HCT116 (cell line): ENCODE results near the gene SLFN12L. TPM values are rescaled to one million over a fixed set of nuclear protein-coding genes. Genes with fewer than 3 reads are reported as not detected.

Experiments used
- ATAC-seq: fragments of 200-7000 bp; cut with Tn5 transposase; 2 replicates; pipeline ENCODE4 v1.9.1; 2020; ENCODE audit warnings: mild to moderate bottlenecking, moderate library complexity
- BruUV-seq: library from RNA; stranded (reverse); fragments of 400-500 nt; replicated peaks from 2 replicates; lab custom pipeline; 2021; lab: Mats Ljungman, UMichigan
- CTCF ChIA-PET: fragments of 300-600 bp; sonication (Branson Sonifier 250); formaldehyde crosslinking; loops from one replicate; lab custom pipeline; 2021; ENCODE audit warnings: antibody characterized with exemption; lab: Charles Lee
- POLR2A ChIA-PET: fragments of 300-600, 350-600 bp; sonication (Branson Sonifier 250); formaldehyde crosslinking; loops from one replicate; lab custom pipeline; 2021; ENCODE audit warnings: antibody characterized with exemption; lab: Charles Lee
- RAD21 ChIA-PET, 2 experiments: fragments of 300-600 bp; sonication (Branson Sonifier 250); formaldehyde crosslinking; loops; one replicate each; lab custom pipeline; 2023; ENCODE audit warnings: low total read pairs in 2 of 2; ENCODE audit not compliant: uncharacterized antibody in 2 of 2, unreplicated experiment in 2 of 2, low non-redundant PET in 1 of 2; lab: Charles Lee
- DNase-seq: peaks from one replicate; pipeline ENCODE4 v3.0.0-alpha.2; 2010; ENCODE audit warnings: low read depth, low spot score
- H2AFZ ChIP-seq: fragments of 200-600 bp; shearing (Covaris generic), sonication (generic); 2 replicates; pipeline ENCODE4 v1.6.1; 2017; ENCODE audit warnings: low read depth, mixed run types, mixed read lengths, antibody characterized with exemption, low read length; ENCODE audit not compliant: poor library complexity, severe bottlenecking
- H3K27ac ChIP-seq: 2 replicates; pipeline ENCODE4 v1.5.1; 2012; ENCODE audit warnings: low read depth, low read length
- H3K27me3 ChIP-seq: fragments of 200-600 bp; sonication (generic); 2 replicates; pipeline ENCODE4 v1.6.1; 2016; ENCODE audit warnings: mixed run types, low read length, mixed read lengths; ENCODE audit not compliant: insufficient read depth
- H3K36me3 ChIP-seq, 2 experiments: fragments of 200-500 bp in 1 of 2; fragments of 200-600 bp in 1 of 2; sonication (Bioruptor generic) in 1 of 2; sonication (generic) in 1 of 2; 2 replicates each; pipeline versions ENCODE4 v1.5.1 to v1.6.1; 2014 to 2016; ENCODE audit warnings: low read length in 2 of 2, inconsistent platforms in 1 of 2, mixed read lengths in 1 of 2, mixed run types in 1 of 2; ENCODE audit not compliant: insufficient read depth in 2 of 2, control insufficient read depth in 1 of 2
- H3K4me1 ChIP-seq, 2 experiments: fragments of 200-600 bp in 1 of 2; sonication (generic) in 1 of 2; 2 replicates each; pipeline versions ENCODE4 v1.5.1 to v1.6.1; 2012 to 2017; ENCODE audit warnings: low read length in 2 of 2, inconsistent platforms in 1 of 2, mild to moderate bottlenecking in 1 of 2, mixed read lengths in 1 of 2, mixed run types in 1 of 2, moderate library complexity in 1 of 2; ENCODE audit not compliant: insufficient read depth in 2 of 2, control insufficient read depth in 1 of 2
- H3K4me2 ChIP-seq: fragments of 200-600 bp; sonication (generic); 2 replicates; pipeline ENCODE4 v1.6.1; 2017; ENCODE audit warnings: mixed run types, low read length, mixed read lengths
- H3K4me3 ChIP-seq, 2 experiments: fragments of 200-600 bp in 1 of 2; sonication (generic) in 1 of 2; replicated peaks in 1 of 2; 2 replicates each; pipeline ENCODE4 v1.5.1; 2011 to 2016; ENCODE audit warnings: low read length in 2 of 2, control low read depth in 1 of 2, low read depth in 1 of 2, mild to moderate bottlenecking in 1 of 2, mixed read lengths in 1 of 2, mixed run types in 1 of 2
- H3K79me2 ChIP-seq: fragments of 200-600 bp; sonication (generic); 2 replicates; pipeline ENCODE4 v1.6.1; 2017; ENCODE audit warnings: mild to moderate bottlenecking, mixed run types, low read length, moderate library complexity, mixed read lengths; ENCODE audit not compliant: insufficient read depth
- H3K9ac ChIP-seq: fragments of 200-600 bp; sonication (generic); 2 replicates; pipeline ENCODE4 v1.6.1; 2016; ENCODE audit warnings: low read length, mixed read lengths
- H3K9me2 ChIP-seq: fragments of 200-600 bp; sonication (generic), shearing (Covaris generic); 2 replicates; pipeline ENCODE4 v1.6.1; 2017; ENCODE audit warnings: mixed run types, mild to moderate bottlenecking, moderate library complexity; ENCODE audit not compliant: insufficient read depth
- H3K9me3 ChIP-seq, 2 experiments: fragments of 200-500 bp in 1 of 2; fragments of 200-600 bp in 1 of 2; sonication (Bioruptor generic) in 1 of 2; sonication (generic) in 1 of 2; 2 replicates each; pipeline ENCODE4 v1.6.1; 2014 to 2017; ENCODE audit warnings: low read length in 2 of 2, mixed read lengths in 2 of 2, inconsistent platforms in 1 of 2, low read depth in 1 of 2, mild to moderate bottlenecking in 1 of 2, mixed run types in 1 of 2, moderate library complexity in 1 of 2; ENCODE audit not compliant: control insufficient read depth in 1 of 2, insufficient read depth in 1 of 2
- H4K20me1 ChIP-seq: fragments of 200-600 bp; sonication (generic), shearing (Covaris generic); 2 replicates; pipeline ENCODE4 v1.6.1; 2017; ENCODE audit warnings: mixed run types, mild to moderate bottlenecking, moderate library complexity; ENCODE audit not compliant: insufficient read depth
- CBX3 ChIP-seq: IDR thresholded peaks from 2 replicates; pipeline ENCODE4 v1.6.1; 2012; ENCODE audit warnings: low read depth
- CEBPB ChIP-seq: IDR thresholded peaks from 2 replicates; pipeline ENCODE4 v1.6.1; 2012; ENCODE audit warnings: low read depth
- EGR1 ChIP-seq: IDR thresholded peaks from 2 replicates; pipeline ENCODE4 v1.6.1; 2012; ENCODE audit warnings: low read depth
- ELF1 ChIP-seq: IDR thresholded peaks from 2 replicates; pipeline ENCODE4 v1.6.1; 2012; ENCODE audit warnings: low read depth, borderline replicate concordance
- FOSL1 ChIP-seq: IDR thresholded peaks from 2 replicates; pipeline ENCODE4 v1.6.1; 2012; ENCODE audit warnings: low read depth
- JUND ChIP-seq: IDR thresholded peaks from 2 replicates; pipeline ENCODE4 v1.6.1; 2012
- POLR2A ChIP-seq: IDR thresholded peaks from 2 replicates; pipeline ENCODE4 v1.7.0; 2011; ENCODE audit warnings: borderline replicate concordance; ENCODE audit not compliant: insufficient read depth, insufficient read length; ENCODE audit errors: extremely low read depth
- POLR2AphosphoS5 ChIP-seq: IDR thresholded peaks from 2 replicates; pipeline ENCODE4 v1.6.1; 2011; ENCODE audit warnings: mild to moderate bottlenecking, low read depth, low read length, moderate library complexity
- RAD21 ChIP-seq: IDR thresholded peaks from 2 replicates; pipeline ENCODE4 v1.6.1; 2012; ENCODE audit warnings: low read depth, mild to moderate bottlenecking
- SIN3A ChIP-seq: IDR thresholded peaks from 2 replicates; pipeline ENCODE4 v1.6.1; 2012; ENCODE audit warnings: low read depth
- SP1 ChIP-seq: IDR thresholded peaks from 2 replicates; pipeline ENCODE4 v1.6.1; 2012; ENCODE audit warnings: low read depth
- TCF7L2 ChIP-seq: IDR thresholded peaks from 2 replicates; pipeline ENCODE4 v1.7.0; 2011; ENCODE audit warnings: borderline replicate concordance, inconsistent platforms; ENCODE audit not compliant: insufficient read depth, insufficient read length; ENCODE audit errors: extremely low read depth
- YY1 ChIP-seq: IDR thresholded peaks from 2 replicates; pipeline ENCODE4 v1.6.1; 2011; ENCODE audit warnings: low read length, low read depth, moderate library complexity, mild to moderate bottlenecking; ENCODE audit not compliant: insufficient replicate concordance; ENCODE audit errors: extremely low read depth
- ZFX ChIP-seq: fragments of 450-650 bp; IDR thresholded peaks from 2 replicates; pipeline ENCODE4 v1.6.1; 2017
- intact Hi-C: fragments of 100-400 bp; cut with micrococcal nuclease; formaldehyde crosslinking; loops from 2 replicates; pipeline ENCODE4 v1.10.0; 2022
- total RNA-seq: library from RNA; stranded (reverse); gene quantifications from one replicate; pipeline ENCODE4 v1.2.1, GENCODE V29; 2021; ENCODE audit not compliant: unreplicated experiment
- TF ChIP-seq, protein P1 (sequence below), 3 experiments: fragments of 200-600 bp in 1 of 3; sonication (generic) in 1 of 3; IDR thresholded peaks in 2 of 3; conservative IDR thresholded peaks in 1 of 3; 2 replicates each; pipeline ENCODE4 v1.5.1; 2012 to 2017; ENCODE audit warnings: low read depth in 2 of 3, low read length in 2 of 3, antibody characterized with exemption in 1 of 3, borderline replicate concordance in 1 of 3, control low read depth in 1 of 3, mild to moderate bottlenecking in 1 of 3, mixed read lengths in 1 of 3, mixed run types in 1 of 3, moderate library complexity in 1 of 3; ENCODE audit not compliant: insufficient read depth in 1 of 3
- TF ChIP-seq, protein P2 (sequence below): IDR thresholded peaks from 2 replicates; pipeline ENCODE4 v1.6.1; 2012; ENCODE audit warnings: low read depth
- TF ChIP-seq, protein P3 (sequence below): IDR thresholded peaks from 2 replicates; pipeline ENCODE4 v1.6.1; 2012
- TF ChIP-seq, protein P4 (sequence below): IDR thresholded peaks from 2 replicates; pipeline ENCODE4 v1.6.1; 2012

The SLFN12L gene
- total RNA-seq, 1 experiment from 2014 or later: 0.17 TPM

DNA sequence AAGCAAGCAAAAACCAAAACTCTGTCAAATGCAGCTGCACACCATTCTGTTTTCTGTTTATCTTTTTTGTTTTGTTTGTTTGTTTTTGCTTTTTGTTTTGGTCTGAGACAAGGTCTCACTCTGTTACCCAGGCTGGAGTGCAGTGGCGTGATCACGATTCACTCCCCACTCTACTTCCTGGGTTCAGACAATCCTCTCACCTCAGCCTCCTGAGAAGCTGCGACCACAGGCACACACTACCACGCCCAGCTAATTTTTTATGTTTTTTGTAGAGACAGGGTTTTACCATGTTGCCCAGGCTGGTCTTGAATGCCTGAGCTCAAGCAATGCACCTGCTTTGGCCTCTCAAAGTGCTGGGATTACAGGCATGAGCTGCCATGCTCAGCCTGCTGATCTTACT is 69.7 kb downstream of the SLFN12L start:
- no peaks in the 10 kb centered on the region for H3K4me1 ChIP-seq
- intact Hi-C loops: no loop called here
- ATAC-seq: no peak
- H3K79me2 ChIP-seq: no peaks in the 10 kb centered on the region
- no peaks in the 10 kb centered on the region for H3K9me2 ChIP-seq
- RAD21 ChIA-PET: no interaction called here
- H3K4me3 ChIP-seq: no peak overlapping the region
- TF ChIP-seq SIN3A (no peak), CBX3 (no peak), CEBPB (no peak), POLR2AphosphoS5 (no peak), JUND (no peak), ELF1 (no peak), RAD21 (no peak), SP1 (no peak), EGR1 (no peak), YY1 (no peak), TCF7L2 (no peak), FOSL1 (no peak), ZFX (no peak), POLR2A (no peak)
- TF ChIP-seq, protein P1, sequence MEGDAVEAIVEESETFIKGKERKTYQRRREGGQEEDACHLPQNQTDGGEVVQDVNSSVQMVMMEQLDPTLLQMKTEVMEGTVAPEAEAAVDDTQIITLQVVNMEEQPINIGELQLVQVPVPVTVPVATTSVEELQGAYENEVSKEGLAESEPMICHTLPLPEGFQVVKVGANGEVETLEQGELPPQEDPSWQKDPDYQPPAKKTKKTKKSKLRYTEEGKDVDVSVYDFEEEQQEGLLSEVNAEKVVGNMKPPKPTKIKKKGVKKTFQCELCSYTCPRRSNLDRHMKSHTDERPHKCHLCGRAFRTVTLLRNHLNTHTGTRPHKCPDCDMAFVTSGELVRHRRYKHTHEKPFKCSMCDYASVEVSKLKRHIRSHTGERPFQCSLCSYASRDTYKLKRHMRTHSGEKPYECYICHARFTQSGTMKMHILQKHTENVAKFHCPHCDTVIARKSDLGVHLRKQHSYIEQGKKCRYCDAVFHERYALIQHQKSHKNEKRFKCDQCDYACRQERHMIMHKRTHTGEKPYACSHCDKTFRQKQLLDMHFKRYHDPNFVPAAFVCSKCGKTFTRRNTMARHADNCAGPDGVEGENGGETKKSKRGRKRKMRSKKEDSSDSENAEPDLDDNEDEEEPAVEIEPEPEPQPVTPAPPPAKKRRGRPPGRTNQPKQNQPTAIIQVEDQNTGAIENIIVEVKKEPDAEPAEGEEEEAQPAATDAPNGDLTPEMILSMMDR (IDR thresholded peaks at IDR 0.05 in 2 of 3, conservative IDR thresholded peaks at IDR 0.05 in 1 of 3; ENCODE audit: borderline replicate concordance in 1 of 3, insufficient read depth in 1 of 3, low read depth in 2 of 3, low read length in 2 of 3): no peak
- TF ChIP-seq, protein P2, sequence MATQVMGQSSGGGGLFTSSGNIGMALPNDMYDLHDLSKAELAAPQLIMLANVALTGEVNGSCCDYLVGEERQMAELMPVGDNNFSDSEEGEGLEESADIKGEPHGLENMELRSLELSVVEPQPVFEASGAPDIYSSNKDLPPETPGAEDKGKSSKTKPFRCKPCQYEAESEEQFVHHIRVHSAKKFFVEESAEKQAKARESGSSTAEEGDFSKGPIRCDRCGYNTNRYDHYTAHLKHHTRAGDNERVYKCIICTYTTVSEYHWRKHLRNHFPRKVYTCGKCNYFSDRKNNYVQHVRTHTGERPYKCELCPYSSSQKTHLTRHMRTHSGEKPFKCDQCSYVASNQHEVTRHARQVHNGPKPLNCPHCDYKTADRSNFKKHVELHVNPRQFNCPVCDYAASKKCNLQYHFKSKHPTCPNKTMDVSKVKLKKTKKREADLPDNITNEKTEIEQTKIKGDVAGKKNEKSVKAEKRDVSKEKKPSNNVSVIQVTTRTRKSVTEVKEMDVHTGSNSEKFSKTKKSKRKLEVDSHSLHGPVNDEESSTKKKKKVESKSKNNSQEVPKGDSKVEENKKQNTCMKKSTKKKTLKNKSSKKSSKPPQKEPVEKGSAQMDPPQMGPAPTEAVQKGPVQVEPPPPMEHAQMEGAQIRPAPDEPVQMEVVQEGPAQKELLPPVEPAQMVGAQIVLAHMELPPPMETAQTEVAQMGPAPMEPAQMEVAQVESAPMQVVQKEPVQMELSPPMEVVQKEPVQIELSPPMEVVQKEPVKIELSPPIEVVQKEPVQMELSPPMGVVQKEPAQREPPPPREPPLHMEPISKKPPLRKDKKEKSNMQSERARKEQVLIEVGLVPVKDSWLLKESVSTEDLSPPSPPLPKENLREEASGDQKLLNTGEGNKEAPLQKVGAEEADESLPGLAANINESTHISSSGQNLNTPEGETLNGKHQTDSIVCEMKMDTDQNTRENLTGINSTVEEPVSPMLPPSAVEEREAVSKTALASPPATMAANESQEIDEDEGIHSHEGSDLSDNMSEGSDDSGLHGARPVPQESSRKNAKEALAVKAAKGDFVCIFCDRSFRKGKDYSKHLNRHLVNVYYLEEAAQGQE: no peak
- TF ChIP-seq, protein P3, sequence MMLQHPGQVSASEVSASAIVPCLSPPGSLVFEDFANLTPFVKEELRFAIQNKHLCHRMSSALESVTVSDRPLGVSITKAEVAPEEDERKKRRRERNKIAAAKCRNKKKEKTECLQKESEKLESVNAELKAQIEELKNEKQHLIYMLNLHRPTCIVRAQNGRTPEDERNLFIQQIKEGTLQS: no peak
- TF ChIP-seq, protein P4, sequence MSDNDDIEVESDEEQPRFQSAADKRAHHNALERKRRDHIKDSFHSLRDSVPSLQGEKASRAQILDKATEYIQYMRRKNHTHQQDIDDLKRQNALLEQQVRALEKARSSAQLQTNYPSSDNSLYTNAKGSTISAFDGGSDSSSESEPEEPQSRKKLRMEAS: no peak
- no peak overlapping the region for H3K9ac ChIP-seq
- H3K36me3 ChIP-seq: no peaks in the 10 kb centered on the region
- H4K20me1 ChIP-seq: no peaks in the 10 kb centered on the region
- no peak overlapping the region for H3K4me2 ChIP-seq
- no peak overlapping the region for H3K27ac ChIP-seq
- peaks cover 32% of the 10 kb centered on the region for H3K27me3 ChIP-seq
- no peaks in the 10 kb centered on the region for H3K9me3 ChIP-seq
- POLR2A ChIA-PET: no interaction called here
- BruUV-seq: no TSS peak
- H2AFZ ChIP-seq: no peak overlapping the region
- CTCF ChIA-PET: no interaction called here
- DNase-seq: no peak
